GOT3 (cell line): ENCODE data around the gene MMP8.
"Not testable (repeated sequence)": the region's sequence is repeated elsewhere in the genome, so short reads cannot be mapped to it uniquely, and the experiment has no call there.

ENCODE experiments used
- DNase-seq: peaks from one replicate; lab custom pipeline; 2025; ENCODE audit warnings: mixed read lengths; lab: John Stamatoyannopoulos, UW

The MMP8 gene, protein sequence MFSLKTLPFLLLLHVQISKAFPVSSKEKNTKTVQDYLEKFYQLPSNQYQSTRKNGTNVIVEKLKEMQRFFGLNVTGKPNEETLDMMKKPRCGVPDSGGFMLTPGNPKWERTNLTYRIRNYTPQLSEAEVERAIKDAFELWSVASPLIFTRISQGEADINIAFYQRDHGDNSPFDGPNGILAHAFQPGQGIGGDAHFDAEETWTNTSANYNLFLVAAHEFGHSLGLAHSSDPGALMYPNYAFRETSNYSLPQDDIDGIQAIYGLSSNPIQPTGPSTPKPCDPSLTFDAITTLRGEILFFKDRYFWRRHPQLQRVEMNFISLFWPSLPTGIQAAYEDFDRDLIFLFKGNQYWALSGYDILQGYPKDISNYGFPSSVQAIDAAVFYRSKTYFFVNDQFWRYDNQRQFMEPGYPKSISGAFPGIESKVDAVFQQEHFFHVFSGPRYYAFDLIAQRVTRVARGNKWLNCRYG

DNA sequence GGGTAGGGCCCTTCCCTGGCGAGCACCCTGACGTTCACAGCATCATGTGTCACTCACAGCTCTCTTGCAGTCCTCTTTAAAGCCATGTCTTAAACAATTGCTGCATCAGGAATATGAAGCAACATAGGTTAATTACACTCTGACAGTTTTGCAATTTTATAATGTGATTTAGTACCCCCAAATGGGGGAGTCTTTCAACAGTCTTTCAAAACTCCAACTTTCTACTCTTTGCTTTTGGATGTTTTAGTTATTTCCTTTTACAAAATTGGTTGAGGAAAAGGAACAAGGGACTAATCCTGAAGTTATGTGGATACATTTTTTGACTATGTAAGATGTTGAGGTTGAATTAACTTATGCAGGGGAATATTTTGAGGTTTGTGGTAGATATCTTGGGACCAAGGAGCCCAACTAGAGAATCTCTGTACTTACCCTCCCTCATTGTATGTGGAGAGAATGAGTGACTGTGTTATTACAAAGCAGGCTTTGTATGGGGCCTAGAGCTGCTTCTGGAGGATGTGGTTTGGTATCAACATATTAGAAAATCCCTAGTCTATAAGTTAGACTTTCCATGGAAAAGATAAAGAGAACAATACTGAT lies at the start of gene MMP8:
MMP8 (minus strand) TSS at position 51 of the 597 bp plus-strand sequence. CDS start 99 bp downstream, outside the sequence.
- no peak for DNase-seq

DNA sequence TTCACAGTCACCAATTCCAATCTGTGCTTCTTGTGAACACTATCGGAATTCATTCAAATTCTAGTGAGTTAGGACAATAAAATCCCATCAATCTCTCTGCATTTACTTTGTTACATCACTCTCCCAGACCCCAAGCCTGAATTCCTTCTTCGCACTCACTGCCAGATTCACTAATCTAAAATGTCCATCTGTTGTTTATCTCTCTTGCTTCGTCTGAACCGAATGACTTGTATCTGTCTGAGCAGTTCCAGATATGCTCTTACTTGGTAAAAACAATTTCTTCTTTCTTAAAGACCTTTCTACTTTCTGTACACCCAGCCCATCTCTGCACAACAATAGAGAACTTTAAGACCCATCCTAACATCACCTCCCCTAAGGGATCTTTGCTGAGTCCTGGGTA lies 48.6 kb upstream of the MMP8 start:
- no peak for DNase-seq

DNA sequence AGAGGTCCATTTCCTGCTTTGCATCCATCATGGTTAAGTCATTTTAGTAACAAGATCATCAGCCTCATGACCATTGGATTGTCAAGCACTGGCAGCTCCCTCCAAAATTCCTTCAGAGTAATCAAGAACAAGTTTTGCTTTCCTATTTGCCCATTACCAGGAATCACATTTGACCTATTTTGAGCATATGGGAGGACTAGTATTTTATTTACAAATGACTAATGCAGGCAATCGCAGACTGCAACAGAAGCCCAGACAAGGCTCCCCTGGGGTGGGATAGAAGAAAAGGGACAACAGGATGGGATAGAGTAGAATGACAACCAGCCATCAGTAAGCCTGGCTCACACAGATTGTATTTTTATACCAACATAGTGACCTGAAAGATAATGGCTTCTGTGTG lies 46.6 kb upstream of the MMP8 start:
- DNase-seq = no peak

DNA sequence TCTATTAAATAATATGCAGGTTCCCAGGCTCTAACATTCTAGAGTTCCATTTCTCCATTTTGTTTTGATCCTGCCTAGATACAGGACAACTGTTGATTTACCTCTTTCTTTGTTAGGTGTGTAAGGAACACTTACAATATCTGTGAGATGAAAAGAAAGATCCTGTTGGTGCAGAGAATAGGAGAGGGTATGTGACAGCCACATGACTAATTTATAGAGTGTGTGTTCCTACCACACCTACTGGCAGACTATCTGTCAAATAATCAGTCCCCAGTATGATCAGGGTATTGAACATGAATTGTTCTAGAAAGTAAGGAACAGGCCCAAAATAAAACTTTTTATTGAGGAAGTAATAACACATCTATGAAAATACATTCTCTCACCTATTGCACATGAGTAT lies 45.4 kb upstream of the MMP8 start:
- DNase-seq = no peak

DNA sequence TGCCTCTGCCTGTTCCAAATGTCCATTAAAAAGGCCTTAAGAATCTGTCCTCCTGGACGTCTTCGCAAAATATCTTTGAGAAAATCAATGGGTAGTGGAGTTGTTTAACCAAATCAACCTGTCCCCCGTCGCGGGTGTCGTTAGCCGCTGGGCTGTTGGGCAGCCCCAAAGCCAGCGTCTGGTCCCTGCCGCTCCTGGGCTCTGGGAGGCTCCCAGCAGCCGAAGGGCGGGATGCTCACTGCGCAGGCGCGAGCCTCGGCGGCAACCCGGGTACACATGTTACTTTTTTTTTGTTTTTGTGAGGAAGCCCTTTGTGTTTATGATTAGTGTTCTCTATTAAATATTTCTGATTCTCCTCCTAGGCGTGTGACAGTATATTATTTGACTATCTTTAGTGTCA lies 43.0 kb upstream of the MMP8 start:
- no peak for DNase-seq

DNA sequence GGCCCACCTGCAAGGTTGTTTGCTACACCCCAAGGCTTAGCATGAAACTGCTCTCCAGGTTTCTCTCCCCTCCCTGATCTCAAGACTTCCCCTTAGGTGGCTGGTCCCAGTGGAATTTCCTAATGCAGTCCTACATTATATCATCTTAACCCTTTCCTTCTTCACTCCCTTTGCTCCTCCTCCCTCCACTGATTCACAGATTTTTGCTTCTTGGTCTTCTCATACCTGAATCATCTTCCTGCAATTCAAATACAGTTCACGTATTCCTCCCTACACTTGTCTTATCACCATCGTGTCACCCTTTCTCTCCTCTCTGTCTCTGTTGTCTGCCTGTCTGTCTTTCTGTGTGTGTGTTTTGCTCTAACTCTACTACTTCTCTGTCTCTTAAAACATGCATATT lies 38.7 kb upstream of the MMP8 start:
- no peak for DNase-seq

DNA sequence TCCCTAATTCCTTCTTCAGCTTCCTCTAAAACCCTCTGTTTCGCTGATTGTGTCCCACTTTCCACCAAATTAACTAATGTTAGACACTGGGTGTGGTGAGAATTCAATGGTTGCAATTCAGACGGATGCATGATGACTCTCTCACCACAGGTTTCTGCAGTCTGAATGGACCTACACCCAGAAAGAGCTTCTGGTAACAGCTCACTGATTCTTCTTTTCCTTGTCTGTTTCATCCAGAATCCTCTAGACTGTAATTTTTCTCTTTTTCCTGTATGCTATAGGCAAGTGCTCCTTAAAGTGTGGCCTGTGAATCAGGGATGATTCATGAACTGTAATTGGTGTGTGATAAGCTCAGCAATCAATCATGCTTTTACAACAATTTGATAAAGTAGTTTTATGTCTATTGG lies 37.6 kb upstream of the MMP8 start:
- DNase-seq = no peak

DNA sequence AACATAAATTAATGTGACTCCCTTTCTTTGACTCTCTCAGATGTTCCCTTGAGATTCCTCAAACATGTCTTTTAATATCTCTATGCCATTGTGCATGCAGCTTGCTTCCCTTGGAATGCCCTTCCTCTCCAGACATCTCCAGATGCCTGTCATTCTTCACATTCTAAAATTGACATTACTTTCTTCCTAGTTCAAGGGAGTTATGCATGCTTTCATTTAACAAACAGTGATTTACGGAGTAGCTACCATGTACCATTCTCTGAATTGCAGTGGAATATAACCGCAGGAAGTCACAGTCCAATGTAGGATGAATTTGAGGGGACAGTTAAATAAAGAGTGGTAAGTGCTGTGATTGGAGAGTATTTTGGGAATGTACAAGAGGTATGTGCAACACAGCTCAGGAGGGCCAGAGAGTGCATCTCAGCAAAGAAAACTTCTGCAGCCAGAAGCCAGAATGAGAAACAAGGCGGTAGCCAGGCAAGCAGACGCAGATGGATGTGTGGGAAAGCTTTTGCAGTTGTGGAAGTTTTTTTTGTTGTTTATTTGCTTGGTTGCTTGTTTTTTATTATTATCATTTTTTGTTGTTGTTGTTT lies 37.0 kb upstream of the MMP8 start:
- DNase-seq = no peak

DNA sequence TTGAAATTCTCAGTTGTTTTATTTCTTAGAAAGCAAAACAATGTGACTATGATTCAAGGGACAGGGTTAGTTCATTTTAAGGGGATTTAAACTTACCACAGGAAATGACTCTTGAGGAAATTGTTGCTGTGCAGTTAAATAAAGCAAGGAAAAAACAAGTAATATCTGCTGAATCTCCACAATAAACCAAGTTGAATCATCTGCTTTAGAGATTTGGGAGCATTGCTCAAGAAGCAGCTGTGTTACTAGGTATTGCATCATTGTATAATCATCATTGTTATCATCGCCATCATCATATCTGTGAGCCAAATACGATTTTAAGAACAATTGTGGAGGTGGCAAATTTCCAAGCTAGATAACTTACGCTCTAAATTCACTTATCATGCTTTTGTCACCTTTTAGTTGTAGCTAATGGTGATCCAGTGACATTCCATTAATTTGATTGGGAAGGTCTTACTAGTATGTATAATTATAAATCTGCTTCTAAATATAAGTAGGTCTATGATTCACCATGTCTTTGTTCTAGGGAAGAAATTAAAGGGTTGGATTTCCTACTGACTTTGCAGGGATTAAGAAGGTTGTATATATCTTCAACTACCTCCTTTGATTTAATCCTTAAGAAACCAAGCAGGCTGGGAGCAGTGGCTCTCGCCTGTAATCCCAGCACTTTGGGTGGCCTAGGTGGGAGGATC lies 35.7 kb upstream of the MMP8 start:
- no peak for DNase-seq

DNA sequence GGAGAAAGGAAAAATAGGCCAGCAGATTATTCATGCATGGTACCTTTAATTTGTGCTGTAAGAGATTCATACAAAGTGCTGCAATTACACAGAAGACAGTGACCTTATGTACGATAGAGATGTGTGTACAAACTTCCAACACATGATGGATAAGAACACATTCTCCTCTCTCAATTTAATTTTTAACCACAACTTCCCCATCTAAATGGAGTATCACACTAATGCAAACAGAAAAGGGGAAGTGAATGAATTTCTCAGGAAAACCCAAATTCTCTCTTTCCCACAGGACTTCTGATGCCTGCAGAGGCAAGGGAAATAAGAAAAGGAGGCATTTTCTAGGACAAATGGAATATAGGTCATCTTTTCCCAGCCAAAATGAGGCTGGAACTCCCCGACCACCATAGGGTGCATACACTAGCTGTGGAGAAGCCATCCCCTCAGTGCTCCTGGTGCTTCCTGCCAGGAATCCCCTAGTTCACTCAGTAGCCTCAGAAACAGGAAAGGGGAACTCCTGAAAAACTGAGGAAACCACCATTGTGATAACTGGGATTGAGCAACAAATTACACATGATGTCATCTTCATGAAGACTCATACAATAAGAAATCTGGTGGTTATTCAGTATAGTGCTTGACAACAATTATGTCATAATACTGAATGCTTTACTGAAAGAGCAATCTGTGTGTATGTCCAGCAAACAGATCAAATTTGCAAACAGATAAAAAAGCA lies 33.2 kb upstream of the MMP8 start:
- DNase-seq = no peak

DNA sequence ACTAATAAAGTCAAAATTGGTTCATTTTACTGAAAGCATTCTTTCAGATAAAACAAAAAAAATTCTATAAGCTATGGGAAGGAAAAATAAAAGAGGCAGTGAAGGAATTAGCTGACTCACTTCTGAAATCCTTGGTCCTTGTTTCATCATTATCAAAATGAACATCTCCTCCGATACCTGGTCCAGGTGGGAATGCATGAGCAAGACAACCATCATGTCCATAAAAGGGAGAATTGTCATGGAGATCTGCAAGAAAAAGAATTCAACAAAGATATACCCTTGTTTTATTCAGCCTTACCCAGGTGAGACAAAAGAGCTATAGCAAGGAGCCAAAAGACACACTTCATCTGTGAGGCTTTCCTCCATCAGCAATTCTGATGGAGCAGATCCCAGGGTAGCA lies 28.5 kb upstream of the MMP8 start:
- no peak for DNase-seq

DNA sequence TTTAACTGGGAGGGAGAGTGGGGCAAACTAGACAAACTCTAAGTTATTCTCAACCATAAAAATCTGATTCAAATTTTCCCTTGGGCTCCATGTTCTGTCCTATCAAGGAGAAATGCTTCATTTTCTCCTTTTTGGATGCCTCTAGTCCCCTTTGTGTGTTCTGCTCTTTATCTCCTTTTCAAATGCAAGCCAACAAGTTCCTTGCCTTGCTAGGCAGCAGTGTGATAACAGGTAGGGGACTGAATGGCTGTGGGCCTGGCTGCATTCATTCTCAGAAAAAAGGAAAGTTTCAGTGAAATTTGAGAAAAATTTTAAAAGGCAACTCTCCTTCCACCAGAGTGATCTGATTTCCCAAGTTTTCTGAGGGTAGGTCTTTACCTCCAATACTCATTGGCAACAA lies 26.9 kb upstream of the MMP8 start:
- DNase-seq = no peak

DNA sequence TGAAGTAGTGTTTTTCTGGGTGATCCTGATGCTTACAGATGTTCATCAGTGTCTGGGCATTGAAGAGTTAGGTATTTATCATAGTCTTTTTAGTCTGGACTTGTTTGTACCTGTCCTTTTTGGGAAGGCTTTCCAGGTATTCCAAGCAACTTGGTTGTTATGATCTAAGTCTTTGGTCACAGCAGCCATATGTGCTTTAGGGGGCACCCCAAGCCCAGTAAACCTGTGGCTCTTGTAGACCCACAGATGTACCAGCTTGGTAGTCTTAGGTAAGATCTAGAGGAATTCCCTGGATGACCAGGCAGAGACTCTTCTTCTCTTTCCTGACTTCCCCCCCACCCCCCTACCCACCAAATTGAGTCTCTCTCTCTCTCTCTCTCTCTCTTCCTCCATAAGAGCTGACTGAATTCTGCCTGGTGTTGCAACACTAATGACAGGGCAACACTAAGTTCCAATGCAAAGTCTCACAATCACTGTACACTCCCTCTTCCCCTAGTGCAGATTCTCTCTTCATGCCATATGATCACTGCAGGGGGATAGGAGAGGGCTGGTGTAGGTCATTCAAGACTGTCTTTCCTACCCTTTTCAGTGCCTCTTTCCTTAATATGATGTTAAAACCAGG lies 24.5 kb upstream of the MMP8 start:
- DNase-seq = no peak

DNA sequence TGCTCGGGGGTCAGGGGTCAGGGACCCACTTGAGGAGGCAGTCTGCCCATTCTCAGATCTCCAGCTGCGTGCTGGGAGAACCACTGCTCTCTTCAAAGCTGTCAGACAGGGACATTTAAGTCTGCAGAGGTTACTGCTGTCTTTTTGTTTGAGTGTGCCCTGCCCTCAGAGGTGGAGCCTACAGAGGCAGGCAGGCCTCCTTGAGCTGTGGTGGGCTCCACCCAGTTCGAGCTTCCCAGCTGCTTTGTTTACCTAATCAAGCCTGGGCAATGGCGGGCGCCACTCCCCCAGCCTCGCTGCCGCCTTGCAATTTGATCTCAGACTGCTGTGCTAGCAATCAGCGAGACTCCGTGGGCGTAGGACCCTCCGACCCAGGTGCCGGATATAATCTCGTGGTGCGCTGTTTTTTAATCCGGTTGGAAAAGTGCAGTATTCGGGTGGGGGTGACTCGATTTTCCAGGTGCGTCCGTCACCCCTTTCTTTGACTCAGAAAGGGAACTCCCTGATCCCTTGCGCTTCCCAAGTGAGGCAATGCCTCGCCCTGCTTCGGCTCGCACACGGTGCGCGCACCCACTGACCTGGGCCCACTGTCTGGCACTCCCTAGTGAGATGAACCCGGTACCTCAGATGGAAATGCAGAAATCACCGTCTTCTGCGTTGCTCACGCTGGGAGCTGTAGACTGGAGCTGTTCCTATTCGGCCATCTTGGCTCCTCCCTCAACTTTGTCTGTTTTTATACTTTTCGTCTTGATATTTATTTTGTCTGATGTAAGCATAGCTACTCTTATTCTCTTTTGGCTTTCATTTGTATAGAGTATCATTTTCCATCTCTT lies 22.2 kb upstream of the MMP8 start:
- DNase-seq = not testable (repeated sequence)

DNA sequence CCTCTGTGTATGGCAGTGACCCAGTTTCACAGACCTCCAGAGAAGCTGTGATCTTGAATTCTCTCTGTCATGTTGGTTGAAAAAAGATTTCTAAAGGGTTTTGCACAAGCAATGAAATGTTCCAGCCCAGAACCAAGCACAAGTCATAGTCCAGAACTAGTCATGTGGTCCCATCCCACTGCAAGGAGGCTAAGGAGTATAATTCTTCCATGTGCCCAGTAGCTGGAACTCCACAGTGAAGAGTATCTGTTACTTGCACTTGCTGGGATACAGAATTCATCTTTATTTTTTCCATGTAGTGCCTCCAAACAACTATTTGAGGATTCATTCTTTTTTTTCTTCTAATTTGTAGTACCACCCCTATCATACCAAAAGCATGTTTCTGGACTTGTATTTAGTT lies 9.9 kb upstream of the MMP8 start:
- no peak for DNase-seq

DNA sequence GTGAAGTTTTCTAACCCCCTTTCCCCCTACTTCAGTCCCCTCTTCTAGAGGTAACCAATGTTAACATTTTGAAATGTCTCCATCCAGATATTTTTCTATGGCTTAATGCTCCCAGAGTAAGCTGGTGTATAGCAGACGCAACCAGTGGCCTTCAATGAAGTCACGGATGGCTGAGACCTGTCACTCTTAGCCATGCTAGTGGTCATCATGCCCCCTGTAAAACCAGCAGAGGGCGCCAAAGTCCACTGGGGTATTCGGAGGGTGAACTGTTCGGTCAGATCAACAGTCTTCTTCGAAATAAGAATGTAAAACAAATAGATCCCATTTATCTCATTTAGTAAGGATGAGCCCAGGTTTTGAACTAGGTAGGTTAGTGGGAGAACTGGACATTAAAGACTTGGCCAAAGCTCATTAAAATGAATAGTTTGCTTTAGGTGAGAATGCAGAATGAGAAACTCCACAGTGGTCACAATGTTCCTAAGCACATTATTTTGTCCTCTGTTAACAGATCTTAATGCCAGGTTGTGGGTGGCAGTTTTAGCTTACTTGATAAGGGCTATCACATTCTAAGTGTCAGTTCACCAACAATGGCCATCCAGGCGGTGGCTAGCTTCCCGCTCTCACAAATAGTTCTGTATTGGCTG lies 8.6 kb upstream of the MMP8 start:
- DNase-seq = no peak

DNA sequence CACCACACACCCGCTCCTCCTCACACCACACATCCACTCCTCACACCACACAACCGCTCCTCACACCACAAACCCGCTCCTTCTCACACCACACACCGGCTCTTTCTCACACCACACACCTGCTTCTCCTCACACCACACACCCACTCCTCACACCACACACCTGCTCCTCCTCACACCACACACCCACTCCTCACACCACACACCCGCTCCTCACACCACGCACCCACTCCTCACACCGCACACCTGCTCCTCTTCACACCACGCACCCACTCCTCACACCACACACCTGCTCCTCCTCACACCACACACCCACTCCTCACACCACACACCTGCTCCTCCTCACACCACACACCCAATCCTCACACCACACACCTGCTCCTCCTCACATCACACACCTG lies 6.2 kb upstream of the MMP8 start:
- DNase-seq = not testable (repeated sequence)

DNA sequence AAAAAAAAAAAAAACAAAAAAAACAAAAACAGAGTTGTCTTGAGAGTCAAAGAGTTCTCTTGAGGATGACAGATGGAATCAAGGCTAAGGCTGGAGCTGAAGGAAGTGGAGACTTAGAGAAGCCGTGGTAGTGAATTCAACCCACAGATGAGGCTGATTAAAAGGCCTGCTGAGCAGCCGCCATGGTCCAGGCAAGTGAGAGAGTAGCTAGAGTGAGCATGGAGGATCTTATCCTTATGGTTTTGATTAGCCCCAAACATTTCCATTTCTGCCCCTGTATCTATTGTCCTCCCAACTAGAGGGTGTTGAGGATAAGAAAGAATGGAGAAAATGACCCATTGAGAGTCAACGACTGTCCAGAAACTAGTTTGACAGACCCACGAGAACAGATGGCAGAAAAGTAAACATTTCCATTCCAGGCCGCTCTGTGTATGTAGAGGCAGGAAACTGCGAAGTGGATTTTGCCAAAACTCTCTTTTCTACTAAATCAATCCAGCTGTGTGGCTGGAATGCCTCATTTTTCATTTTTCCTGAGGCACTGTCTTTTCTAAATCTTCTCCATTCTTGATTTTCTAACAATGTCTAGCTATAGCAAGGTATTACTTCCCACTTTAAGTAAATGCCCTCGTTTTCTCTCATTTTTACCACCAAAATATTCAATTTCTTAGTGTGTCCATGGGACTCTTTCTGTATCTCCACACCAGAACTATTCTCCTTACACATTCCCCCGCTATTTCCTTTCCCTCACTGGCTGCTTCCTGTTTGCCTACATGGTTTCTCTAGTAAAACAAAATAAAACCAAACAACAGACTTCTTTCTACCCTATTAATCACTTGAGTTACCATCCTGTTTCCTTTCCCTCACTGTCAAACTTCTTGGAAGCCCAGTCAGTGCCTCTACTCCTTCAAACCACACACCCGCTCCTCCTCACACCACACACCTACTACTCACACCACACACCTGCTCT lies 5.4 kb upstream of the MMP8 start:
- DNase-seq = no peak

DNA sequence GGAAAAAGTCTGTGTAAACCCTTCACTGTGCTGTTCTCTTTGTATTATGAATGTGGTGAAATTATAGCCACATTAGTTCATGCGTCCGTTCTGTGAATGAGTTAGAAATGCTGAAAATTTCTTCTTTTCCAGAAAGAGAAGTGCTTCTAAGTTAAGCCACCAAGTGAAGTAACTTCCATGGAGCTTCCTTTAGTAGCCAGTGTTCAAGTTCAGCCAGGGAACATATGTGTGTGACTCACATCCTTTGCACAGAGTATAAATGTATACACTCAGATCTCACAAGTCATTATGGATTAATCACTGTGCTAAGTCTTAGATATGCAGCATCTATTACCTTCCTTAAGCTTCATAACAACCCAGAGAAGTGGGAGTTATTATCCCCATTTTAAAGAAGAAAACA lies 3.1 kb upstream of the MMP8 start:
- no peak for DNase-seq
